ENCODE measurements around the gene CD79B.
"Not testable (repeated sequence)": the region's sequence is repeated elsewhere in the genome, so short reads cannot be mapped to it uniquely, and the experiment has no call there.

Gene CD79B

GRCh38 chr17:63930951-63931575 is 1.1 kb downstream of the CD79B start:
- DNase-seq = no peak

GRCh38 chr17:63929860-63930766 is 2.0 kb downstream of the CD79B start:
- DNase-seq = no peak

DNA sequence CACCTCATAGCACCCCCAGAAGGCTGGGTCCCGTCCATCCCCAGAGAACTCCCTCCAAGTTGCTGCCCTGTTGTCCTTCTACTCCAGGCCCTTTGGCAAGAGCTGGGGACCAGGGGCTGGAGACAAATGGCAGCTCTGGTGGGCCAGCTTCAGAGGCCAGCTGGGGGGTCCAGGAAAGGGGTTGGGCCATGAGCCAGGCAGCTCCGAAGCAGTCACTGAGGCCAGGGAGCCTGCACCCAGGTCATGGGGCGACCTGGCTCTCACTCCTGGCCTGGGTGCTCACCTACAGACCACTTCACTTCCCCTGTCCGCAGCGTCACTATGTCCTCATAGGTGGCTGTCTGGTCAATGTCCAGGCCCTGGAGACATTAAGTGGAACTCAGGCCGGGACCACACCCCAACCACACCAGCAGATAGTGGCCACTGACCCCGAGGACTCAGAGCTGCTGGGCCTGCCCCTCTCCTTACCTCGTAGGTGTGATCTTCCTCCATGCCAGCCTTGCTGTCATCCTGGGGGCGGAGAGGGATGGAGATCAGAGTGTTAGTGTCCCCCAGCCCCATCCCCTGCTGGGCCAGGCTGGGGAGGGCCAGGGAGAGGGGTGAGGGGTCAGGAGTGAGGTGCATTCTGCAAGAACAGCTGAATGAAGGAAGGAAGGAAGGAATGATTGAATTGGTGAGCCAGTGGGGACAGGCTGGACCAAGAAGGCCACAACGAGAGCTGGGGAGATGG is 3.0 kb downstream of the CD79B start:
- DNase-seq = no peak

GRCh38 chr17:63928172-63928666 is 3.9 kb downstream of the CD79B start:
- DNase-seq = no peak

- no peak for DNase-seq
Measured at GRCh38 chr17:63927464-63928171, 4.5 kb downstream of the CD79B start.

- DNase-seq = no peak
Measured at GRCh38 chr17:63926164-63926563, 6.0 kb downstream of the CD79B start.

GRCh38 chr17:63925615-63926014 is 6.5 kb downstream of the CD79B start:
- no peak for DNase-seq

DNA sequence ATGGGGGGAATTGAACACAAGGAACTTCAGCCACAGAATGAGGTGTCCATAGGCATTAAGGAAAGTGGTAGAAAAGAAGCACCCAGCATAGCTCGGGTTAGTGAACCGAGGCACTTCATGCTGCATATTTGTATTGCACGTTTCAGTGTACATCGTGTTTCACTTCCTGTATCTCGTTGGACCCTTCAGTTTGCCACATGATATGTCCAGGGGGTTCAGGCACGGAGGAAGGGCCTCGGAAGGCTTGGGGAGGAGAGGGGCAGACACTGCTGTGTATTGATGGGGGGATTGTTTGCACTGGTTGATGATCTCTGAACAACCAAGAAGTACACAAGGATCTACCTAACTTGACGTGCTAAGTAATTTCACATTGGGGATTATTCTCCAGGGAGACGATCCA is 9.7 kb downstream of the CD79B start:
- not testable (repeated sequence) for DNase-seq

DNA sequence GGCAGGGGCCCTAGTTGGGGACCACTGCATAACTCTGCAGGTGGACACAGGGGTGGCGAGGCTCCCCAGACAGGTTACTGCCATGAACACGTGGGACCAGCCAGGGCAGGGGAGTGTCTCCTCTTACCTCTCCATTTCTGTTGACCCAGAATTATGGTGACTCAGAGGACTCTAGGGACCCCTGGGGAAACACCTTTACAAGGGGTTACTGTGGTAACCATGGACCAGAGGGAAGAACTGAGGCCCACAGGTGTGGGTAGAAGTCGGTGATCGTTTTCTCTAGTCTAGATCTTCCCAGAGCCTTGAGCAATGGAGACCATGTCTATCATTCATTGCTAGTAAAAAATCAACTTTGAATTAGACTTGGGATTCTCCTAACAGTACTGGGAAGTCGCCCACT is 11.4 kb downstream of the CD79B start:
- DNase-seq = not testable (repeated sequence)

DNA sequence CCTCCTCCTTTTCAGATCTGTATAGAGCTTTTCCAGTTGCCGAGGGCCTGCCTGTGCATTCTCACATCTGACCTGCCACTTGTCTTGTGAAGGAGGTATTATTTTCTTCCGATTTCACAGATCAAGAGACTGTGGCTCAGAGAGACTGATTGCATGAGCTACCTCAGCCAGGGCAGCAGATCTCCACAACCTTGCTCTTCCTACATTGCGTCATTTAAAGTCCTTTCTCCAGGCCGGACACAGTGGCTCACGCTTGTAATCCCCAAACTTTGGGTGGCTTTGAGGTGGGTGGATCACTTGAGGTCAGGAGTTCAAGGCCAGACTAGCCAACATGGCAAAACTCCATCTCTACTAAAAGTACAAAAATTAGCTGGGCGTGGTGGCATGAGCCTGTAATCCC is 12.1 kb downstream of the CD79B start:
- DNase-seq = not testable (repeated sequence)

GRCh38 chr17:63919311-63919723 is 12.8 kb downstream of the CD79B start:
- peak; percentile 17 for DNase-seq

DNA sequence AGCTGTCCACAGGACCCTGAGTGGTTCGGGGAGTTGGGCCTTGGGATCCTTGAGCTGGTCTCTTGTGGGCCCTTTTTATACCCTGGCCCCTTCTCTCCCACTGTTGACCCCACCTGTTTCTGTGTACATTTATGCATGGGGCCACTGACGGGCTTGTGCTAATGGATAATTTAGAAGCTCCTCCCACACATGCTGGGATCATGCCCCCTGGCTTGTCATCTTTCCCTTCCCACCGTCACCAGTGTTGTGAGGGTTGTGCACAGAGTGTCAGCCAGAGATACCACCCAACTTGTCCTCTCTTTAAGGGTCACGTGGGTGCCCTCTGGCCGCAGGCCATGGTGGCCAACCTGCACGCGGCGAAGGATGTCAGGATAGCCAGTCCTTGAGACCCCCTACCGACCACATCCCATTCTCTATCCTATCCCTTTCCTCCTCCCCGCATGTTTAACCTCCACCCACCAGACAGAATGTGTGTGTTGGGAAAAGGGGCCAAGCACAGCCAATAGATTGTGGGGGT is 13.3 kb downstream of the CD79B start, which contains the start of gene GH1:
TSS of gene GH1 (minus strand) at position 51 of the 517 bp plus-strand sequence. CDS start 63 bp downstream, outside the sequence.
- DNase-seq = not testable (repeated sequence)

- no peak for DNase-seq
Measured at GRCh38 chr17:63918305-63918704, 13.8 kb downstream of the CD79B start.

DNA sequence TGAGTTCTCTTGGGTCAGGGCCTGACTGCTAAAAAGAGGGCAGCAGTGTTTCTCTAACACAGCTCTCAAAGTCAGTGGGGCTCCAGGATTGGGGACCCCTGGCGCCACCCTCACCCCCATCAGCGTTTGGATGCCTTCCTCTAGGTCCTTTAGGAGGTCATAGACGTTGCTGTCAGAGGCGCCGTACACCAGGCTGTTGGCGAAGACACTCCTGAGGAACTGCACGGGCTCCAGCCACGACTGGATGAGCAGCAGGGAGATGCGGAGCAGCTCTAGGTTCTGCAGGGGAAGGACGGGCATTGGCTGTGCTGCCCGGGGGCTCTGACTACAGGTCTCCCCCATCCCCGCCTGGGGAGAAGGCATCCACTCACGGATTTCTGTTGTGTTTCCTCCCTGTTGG is 14.5 kb downstream of the CD79B start:
- DNase-seq = no peak

DNA sequence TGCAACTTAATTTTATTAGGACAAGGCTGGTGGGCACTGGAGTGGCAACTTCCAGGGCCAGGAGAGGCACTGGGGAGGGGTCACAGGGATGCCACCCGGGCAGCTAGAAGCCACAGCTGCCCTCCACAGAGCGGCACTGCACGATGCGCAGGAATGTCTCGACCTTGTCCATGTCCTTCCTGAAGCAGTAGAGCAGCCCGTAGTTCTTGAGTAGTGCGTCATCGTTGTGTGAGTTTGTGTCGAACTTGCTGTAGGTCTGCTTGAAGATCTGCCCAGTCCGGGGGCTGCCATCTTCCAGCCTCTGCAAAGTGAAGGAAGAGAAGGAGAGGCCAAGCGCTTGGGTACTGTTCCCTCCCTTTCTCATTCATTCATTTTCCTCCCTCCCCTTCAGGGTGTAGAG is 14.9 kb downstream of the CD79B start:
- not testable (repeated sequence) for DNase-seq

DNA sequence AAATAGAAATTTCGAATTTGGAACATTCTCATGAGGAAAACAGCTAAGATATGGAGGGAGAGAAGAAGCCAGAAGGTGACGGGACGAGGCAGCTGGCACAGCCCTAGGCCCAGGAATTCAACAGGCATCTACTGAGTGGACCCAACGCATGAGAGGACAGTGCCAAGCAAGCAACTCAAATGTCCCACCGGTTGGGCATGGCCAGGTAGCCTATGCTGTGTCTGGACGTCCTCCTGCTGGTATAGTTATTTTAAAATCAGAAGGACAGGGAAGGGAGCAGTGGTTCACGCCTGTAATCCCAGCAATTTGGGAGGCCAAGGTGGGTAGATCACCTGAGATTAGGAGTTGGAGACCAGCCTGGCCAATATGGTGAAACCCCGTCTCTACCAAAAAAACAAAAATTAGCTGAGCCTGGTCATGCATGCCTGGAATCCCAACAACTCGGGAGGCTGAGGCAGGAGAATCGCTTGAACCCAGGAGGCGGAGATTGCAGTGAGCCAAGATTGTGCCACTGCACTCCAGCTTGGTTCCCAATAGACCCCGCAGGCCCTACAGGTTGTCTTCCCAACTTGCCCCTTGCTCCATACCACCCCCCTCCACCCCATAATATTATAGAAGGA is 15.5 kb downstream of the CD79B start:
- no peak for DNase-seq

DNA sequence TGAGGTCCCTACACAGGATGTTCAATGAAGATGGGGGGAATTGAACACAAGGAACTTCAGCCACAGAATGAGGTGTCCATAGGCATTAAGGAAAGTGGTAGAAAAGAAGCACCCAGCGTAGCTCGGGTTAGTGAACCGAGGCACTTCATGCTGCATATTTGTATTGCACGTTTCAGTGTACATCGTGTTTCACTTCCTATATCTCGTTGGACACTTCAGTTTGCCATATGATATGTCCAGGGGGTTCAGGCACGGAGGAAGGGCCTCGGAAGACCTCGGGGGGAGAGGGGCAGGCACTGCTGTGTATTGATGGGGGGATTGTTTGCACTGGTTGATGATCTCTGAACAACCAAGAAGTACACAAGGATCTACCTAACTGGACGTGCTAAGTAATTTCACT is 16.4 kb downstream of the CD79B start:
- DNase-seq = not testable (repeated sequence)

DNA sequence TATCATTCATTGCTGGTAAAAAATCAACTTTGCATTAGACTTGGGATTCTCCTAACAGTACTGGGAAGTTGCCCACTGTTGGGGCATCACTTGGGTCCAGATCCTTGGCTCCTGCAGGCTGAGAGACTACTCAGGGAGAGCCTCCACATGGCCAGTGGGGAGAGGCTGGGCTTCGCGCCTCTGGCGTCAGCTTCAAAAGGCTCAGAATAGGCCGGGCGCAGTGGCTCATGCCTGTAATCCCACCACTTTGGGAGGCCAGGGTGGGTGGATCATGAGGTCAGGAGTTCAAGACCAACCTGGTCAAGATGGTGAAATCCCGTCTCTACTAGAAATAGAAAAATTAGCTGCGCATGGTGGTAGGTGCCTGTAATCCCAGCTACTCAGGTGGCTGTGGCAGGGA is 17.7 kb downstream of the CD79B start:
- no peak for DNase-seq

DNA sequence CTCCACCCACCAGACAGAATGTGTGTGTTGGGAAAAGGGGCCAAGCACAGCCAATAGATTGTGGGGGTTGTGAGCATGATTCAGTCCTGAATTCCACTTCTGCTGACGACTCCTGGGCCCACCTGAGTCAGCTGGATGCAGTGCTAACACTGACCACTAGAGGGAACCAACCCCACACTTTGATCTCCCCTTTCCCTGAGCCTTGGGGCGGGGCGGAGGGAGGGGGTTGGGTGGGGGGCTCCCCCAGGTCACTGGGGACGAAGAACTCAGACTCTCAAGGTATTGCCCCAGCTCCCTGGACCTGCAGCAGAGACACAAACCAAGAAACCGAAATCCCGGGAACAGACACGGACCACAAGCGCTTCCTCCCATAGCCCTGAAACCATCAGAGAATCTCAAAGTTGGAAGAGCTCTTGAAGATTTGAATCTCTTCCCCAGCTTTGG is 20.5 kb downstream of the CD79B start:
- peak; percentile 17 for DNase-seq

GRCh38 chr17:63911041-63911635 is 21.0 kb downstream of the CD79B start, which contains the start of gene CSHL1:
CSHL1 (minus strand) TSS chr17:63911258; CDS start chr17:63911196, 62 bp downstream.
- DNase-seq = no peak

- no peak for DNase-seq
Measured at GRCh38 chr17:63910096-63910495, 22.0 kb downstream of the CD79B start.
